ENCODE measurements around the gene HTR2C. TPM values are rescaled to one million over a fixed set of nuclear protein-coding genes. Genes with fewer than 3 reads are reported as not detected.
"Not testable (repeated sequence)": the region's sequence is repeated elsewhere in the genome, so short reads cannot be mapped to it uniquely, and the experiment has no call there.

HTR2C gene
- total RNA-seq, 2 donors from 2014 or later = not detected

DNA sequence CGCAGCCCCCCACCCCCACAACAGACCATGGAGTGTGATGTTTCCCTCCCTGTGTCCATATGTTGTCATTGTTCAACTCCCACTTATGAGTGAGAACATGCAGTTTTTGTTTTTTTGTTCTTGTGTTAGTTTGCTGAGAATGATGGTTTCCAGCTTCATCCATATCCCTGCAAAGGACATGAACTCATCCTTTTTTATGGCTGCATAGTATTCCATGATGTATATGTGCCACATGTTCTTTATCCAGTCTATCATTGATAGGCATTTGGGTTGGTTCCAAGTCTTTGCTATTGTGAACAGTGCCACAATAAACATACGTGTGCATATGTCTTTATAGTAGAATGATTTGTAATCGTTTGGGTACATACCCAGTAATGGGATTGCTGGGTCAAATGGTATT, 353.2 kb downstream of the HTR2C start:
- not testable (repeated sequence) for H3K36me3 Mint-ChIP-seq; H3K4me3 Mint-ChIP-seq; H3K4me1 Mint-ChIP-seq (ENCODE audit: low read depth in 2 of 2); H3K27me3 Mint-ChIP-seq; H3K27ac Mint-ChIP-seq; H3K9me3 Mint-ChIP-seq; ATAC-seq; DNase-seq (ENCODE audit: low spot score)

- H3K9me3 Mint-ChIP-seq = no peaks in the 10 kb centered on the region
- H3K4me1 Mint-ChIP-seq (ENCODE audit: low read depth in 2 of 2) = no peaks in the 10 kb centered on the region
- H3K27me3 Mint-ChIP-seq = no peaks in the 10 kb centered on the region
- no peak for DNase-seq (ENCODE audit: low spot score)
- no peak for ATAC-seq
- H3K4me3 Mint-ChIP-seq = no peak overlapping the region
- H3K27ac Mint-ChIP-seq = no peak overlapping the region
- H3K36me3 Mint-ChIP-seq = peaks cover 4% of the 10 kb centered on the region
Observed at GRCh38 chrX:114952696-114953095, 368.8 kb downstream of the HTR2C start.
